Measurements from ENCODE around the gene C1orf21. TPM values are rescaled to one million over a fixed set of nuclear protein-coding genes. Genes with fewer than 3 reads are reported as not detected.

Gene C1orf21
- polyA plus RNA-seq, 1 of the 3 experiments (the other 2 are of a cell fraction), result 4.8 TPM

GRCh38 chr1:184380468-184380867 is 6.4 kb upstream of the C1orf21 start:
- Histone ChIP-seq H3K79me2 (ENCODE audit: insufficient read depth) (no peaks in the 10 kb centered on the region), H3K4me3 (ENCODE audit: low read depth in 2 of 2, low read length in 1 of 2) (no peak overlapping the region), H3K27ac (ENCODE audit: low read depth in 2 of 2, low read length in 1 of 2) (no peak overlapping the region), H3K36me3 (replicated peaks in 1 of 2; ENCODE audit: control insufficient read depth in 1 of 2, insufficient read depth in 2 of 2, low read length in 1 of 2) (no peaks in the 10 kb centered on the region), H2AFZ (ENCODE audit: low read depth) (no peak overlapping the region), H3K9me3 (no peaks in the 10 kb centered on the region), H4K20me1 (ENCODE audit: insufficient read depth) (no peaks in the 10 kb centered on the region), H3K27me3 (ENCODE audit: insufficient read depth) (no peaks in the 10 kb centered on the region), H3K9ac (no peak overlapping the region), H3F3A (replicated peaks; ENCODE audit: insufficient read depth) (peaks cover 2% of the 10 kb centered on the region), H3K4me2 (no peak overlapping the region), H3K9me2 (no peaks in the 10 kb centered on the region), H3K4me1 (ENCODE audit: control insufficient read depth in 1 of 2, insufficient read depth in 2 of 2, low read depth in 1 of 2, low read length in 1 of 2) (0 out of 4 replicates have a peak, but pooled peaks cover 0 to under 1% of the 10 kb centered on the region in 2 experiments)
- POLR2A ChIA-PET, result no interaction called here
- CTCF ChIA-PET, result interaction anchor here (1.2 to 2.9 kb wide), 3 partner anchors 183 to 311 kb away, joined by 3 to 9 read pairs (median 4); no protein-coding TSS in a partner anchor
- no peak for DNase-seq
- TF ChIP-seq, protein P1, sequence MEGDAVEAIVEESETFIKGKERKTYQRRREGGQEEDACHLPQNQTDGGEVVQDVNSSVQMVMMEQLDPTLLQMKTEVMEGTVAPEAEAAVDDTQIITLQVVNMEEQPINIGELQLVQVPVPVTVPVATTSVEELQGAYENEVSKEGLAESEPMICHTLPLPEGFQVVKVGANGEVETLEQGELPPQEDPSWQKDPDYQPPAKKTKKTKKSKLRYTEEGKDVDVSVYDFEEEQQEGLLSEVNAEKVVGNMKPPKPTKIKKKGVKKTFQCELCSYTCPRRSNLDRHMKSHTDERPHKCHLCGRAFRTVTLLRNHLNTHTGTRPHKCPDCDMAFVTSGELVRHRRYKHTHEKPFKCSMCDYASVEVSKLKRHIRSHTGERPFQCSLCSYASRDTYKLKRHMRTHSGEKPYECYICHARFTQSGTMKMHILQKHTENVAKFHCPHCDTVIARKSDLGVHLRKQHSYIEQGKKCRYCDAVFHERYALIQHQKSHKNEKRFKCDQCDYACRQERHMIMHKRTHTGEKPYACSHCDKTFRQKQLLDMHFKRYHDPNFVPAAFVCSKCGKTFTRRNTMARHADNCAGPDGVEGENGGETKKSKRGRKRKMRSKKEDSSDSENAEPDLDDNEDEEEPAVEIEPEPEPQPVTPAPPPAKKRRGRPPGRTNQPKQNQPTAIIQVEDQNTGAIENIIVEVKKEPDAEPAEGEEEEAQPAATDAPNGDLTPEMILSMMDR (IDR thresholded peaks at IDR 0.05), result no peak
- no peak for TF ChIP-seq SMC3 (IDR thresholded peaks at IDR 0.05; ENCODE audit: low read depth, low read length)
- TF ChIP-seq FOXM1 (IDR thresholded peaks at IDR 0.05; ENCODE audit: low read depth), result no peak
- TF ChIP-seq EZH2phosphoT487 (IDR thresholded peaks at IDR 0.05; ENCODE audit: borderline replicate concordance, low read depth), result no peak
- TF ChIP-seq FOSL2 (IDR thresholded peaks at IDR 0.05; ENCODE audit: borderline replicate concordance, low read depth), result no peak
- no peak for TF ChIP-seq RXRA (IDR thresholded peaks at IDR 0.05; ENCODE audit: borderline replicate concordance, low read depth)
- TF ChIP-seq, protein P2, sequence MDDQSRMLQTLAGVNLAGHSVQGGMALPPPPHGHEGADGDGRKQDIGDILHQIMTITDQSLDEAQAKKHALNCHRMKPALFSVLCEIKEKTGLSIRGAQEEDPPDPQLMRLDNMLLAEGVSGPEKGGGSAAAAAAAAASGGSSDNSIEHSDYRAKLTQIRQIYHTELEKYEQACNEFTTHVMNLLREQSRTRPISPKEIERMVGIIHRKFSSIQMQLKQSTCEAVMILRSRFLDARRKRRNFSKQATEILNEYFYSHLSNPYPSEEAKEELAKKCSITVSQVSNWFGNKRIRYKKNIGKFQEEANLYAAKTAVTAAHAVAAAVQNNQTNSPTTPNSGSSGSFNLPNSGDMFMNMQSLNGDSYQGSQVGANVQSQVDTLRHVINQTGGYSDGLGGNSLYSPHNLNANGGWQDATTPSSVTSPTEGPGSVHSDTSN (IDR thresholded peaks at IDR 0.05), result no peak
- WGBS (ENCODE audit: low lambda C conversion rate), result 95% methylated on average over 1 of the region's 1 CpG

DNA sequence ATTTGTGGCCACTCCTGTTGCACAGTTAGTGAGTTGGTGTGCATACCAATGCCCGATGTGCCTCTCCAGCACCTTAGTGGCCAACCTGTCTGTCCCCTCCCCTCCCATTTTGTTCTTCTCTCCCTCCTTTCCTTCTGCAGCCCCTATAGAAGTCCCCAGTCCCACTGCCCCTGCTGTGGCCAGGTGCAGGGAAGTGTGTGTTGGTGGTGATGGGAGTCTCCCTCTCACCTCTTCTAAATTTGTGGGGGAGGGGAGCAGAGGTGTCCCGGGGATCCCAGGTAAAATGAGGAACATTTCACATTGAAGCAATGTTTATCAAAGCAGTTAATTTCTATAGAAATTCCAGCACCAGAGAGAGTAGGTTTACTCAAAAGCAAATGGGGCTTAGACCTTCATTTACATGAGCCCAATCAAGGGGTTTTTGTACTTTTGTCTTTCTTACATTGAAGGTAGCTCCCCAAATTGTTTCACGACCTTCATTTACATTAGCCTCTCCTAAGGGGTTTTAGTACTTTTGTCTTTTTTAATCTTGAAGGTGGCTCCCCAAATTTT is 3.0 kb upstream of the C1orf21 start:
- Histone ChIP-seq H4K20me1 (ENCODE audit: insufficient read depth) (no peaks in the 10 kb centered on the region), H3K27ac (ENCODE audit: low read depth in 2 of 2, low read length in 1 of 2) (no peak overlapping the region), H3K79me2 (ENCODE audit: insufficient read depth) (peaks cover 9% of the 10 kb centered on the region; the same call in 1 of the 2 replicates), H3K9me3 (no peaks in the 10 kb centered on the region), H3K4me1 (ENCODE audit: control insufficient read depth in 1 of 2, insufficient read depth in 2 of 2, low read depth in 1 of 2, low read length in 1 of 2) (peaks cover 3 to 11% of the 10 kb centered on the region in 2 experiments; a peak in 3 of 4 replicates), H3K9ac (no peak overlapping the region), H3K36me3 (replicated peaks in 1 of 2; ENCODE audit: control insufficient read depth in 1 of 2, insufficient read depth in 2 of 2, low read length in 1 of 2) (no peaks in the 10 kb centered on the region), H3K4me2 (no peak overlapping the region), H3K9me2 (no peaks in the 10 kb centered on the region), H3F3A (replicated peaks; ENCODE audit: insufficient read depth) (peaks cover 11% of the 10 kb centered on the region), H3K4me3 (ENCODE audit: low read depth in 2 of 2, low read length in 1 of 2) (no peak overlapping the region), H3K27me3 (ENCODE audit: insufficient read depth) (no peaks in the 10 kb centered on the region), H2AFZ (ENCODE audit: low read depth) (no peak overlapping the region)
- TF ChIP-seq, protein P3, sequence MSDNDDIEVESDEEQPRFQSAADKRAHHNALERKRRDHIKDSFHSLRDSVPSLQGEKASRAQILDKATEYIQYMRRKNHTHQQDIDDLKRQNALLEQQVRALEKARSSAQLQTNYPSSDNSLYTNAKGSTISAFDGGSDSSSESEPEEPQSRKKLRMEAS (IDR thresholded peaks at IDR 0.05; ENCODE audit: low read depth), result no peak
- TF ChIP-seq EZH2phosphoT487 (IDR thresholded peaks at IDR 0.05; ENCODE audit: borderline replicate concordance, low read depth) (no peak), SMC3 (IDR thresholded peaks at IDR 0.05; ENCODE audit: low read depth, low read length) (no peak), POLR2AphosphoS5 (IDR thresholded peaks at IDR 0.05; ENCODE audit: low read depth, low read length) (no peak), RAD21 (IDR thresholded peaks at IDR 0.05; ENCODE audit: low read length) (no peak), TCF12 (IDR thresholded peaks at IDR 0.05) (no peak), MEF2A (IDR thresholded peaks at IDR 0.05; ENCODE audit: borderline replicate concordance, low read depth) (no peak)
- CTCF ChIA-PET, result interaction anchor here (0.7 kb wide), 2 partner anchors 161 to 280 kb away, joined by 3 to 4 read pairs; no protein-coding TSS in a partner anchor
- DNase-seq, result no peak
- 77% methylated on average over 3 of the region's 3 CpGs for WGBS (ENCODE audit: low lambda C conversion rate)
- POLR2A ChIA-PET, result no interaction called here

Data from SK-N-SH (cell line).